Neural cell (in vitro differentiated cells): ENCODE measurements around the gene PLXDC2.

Experiments
- CTCF ChIP-seq: fragments of 450-650 bp; IDR thresholded peaks from 2 replicates; pipeline ENCODE4 v1.5.1; 2014; ENCODE audit warnings: antibody characterized with exemption, mild to moderate bottlenecking, moderate library complexity; ENCODE audit not compliant: poor library complexity, severe bottlenecking
- EP300 ChIP-seq: fragments of 450-650 bp; conservative IDR thresholded peaks from 2 replicates; pipeline ENCODE4 v1.6.1; 2014; ENCODE audit warnings: antibody characterized with exemption, mild to moderate bottlenecking, moderate library complexity; ENCODE audit not compliant: poor library complexity, severe bottlenecking
- REST ChIP-seq: IDR thresholded peaks from 2 replicates; pipeline ENCODE4 v1.6.1; 2012; ENCODE audit warnings: borderline replicate concordance

- no peak for TF ChIP-seq CTCF
- TF ChIP-seq EP300, result no peak
- no peak for TF ChIP-seq REST
Measured at GRCh38 chr10:19979628-19980027, 163.4 kb downstream of the PLXDC2 start.
